Ishikawa (cell line): ENCODE data around the gene ARHGEF28.

Experiments
- CEBPB ChIP-seq: IDR thresholded peaks from 2 replicates; pipeline ENCODE4 v1.6.1; 2012
- CREB1 ChIP-seq: IDR thresholded peaks from 2 replicates; pipeline ENCODE4 v1.6.1; 2012; ENCODE audit warnings: low read depth
- EGR1 ChIP-seq: IDR thresholded peaks from 2 replicates; pipeline ENCODE4 v1.6.1; 2012
- EP300 ChIP-seq: IDR thresholded peaks from 2 replicates; pipeline ENCODE4 v1.6.1; 2012; ENCODE audit warnings: borderline replicate concordance
- FOXM1 ChIP-seq: IDR thresholded peaks from 2 replicates; pipeline ENCODE4 v1.6.1; 2012; ENCODE audit warnings: low read depth, borderline replicate concordance
- NFIC ChIP-seq: IDR thresholded peaks from 2 replicates; pipeline ENCODE4 v1.6.1; 2012
- RAD21 ChIP-seq: IDR thresholded peaks from 2 replicates; pipeline ENCODE4 v1.6.1; 2012; ENCODE audit warnings: low read depth
- TAF1 ChIP-seq: IDR thresholded peaks from 2 replicates; pipeline ENCODE4 v1.6.1; 2012; ENCODE audit warnings: low read depth, mild to moderate bottlenecking
- TCF12 ChIP-seq: IDR thresholded peaks from 2 replicates; pipeline ENCODE4 v1.6.1; 2012; ENCODE audit warnings: low read depth
- TEAD4 ChIP-seq: IDR thresholded peaks from 2 replicates; pipeline ENCODE4 v1.6.1; 2012
- YY1 ChIP-seq: IDR thresholded peaks from 2 replicates; pipeline ENCODE4 v1.6.1; 2012; ENCODE audit warnings: low read depth
- ZBTB7A ChIP-seq: IDR thresholded peaks from 2 replicates; pipeline ENCODE4 v1.6.1; 2012; ENCODE audit warnings: low read depth
- TF ChIP-seq, protein P1 (sequence below): IDR thresholded peaks from 2 replicates; pipeline ENCODE4 v1.6.1; 2012; ENCODE audit warnings: low read depth, mild to moderate bottlenecking
- TF ChIP-seq, protein P2 (sequence below): IDR thresholded peaks from 2 replicates; pipeline ENCODE4 v1.6.1; 2012
- TF ChIP-seq, protein P3 (sequence below): IDR thresholded peaks from 2 replicates; pipeline ENCODE4 v1.6.1; 2012

The ARHGEF28 gene

DNA sequence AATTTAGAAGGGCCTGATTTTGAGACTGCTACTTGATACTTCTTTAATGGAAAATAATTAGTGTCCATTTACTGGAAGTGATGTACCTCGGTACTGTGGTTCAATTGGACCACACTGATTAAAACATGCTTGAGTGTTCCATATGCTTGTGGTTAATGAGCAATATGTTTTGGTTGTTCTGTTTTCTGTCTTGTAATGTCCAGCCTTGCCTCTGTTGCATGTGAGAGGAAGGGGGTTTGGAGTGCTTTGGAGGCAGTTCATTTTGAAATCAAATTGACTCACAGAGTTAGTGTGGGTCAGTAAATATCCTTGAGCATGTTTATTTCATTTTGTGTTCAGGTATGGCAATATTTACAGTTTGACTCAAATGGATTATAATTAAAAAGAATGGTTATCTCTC, 334.4 kb downstream of the ARHGEF28 start:
- no peak for TF ChIP-seq RAD21
- TF ChIP-seq NFIC, result no peak
- no peak for TF ChIP-seq CEBPB

DNA sequence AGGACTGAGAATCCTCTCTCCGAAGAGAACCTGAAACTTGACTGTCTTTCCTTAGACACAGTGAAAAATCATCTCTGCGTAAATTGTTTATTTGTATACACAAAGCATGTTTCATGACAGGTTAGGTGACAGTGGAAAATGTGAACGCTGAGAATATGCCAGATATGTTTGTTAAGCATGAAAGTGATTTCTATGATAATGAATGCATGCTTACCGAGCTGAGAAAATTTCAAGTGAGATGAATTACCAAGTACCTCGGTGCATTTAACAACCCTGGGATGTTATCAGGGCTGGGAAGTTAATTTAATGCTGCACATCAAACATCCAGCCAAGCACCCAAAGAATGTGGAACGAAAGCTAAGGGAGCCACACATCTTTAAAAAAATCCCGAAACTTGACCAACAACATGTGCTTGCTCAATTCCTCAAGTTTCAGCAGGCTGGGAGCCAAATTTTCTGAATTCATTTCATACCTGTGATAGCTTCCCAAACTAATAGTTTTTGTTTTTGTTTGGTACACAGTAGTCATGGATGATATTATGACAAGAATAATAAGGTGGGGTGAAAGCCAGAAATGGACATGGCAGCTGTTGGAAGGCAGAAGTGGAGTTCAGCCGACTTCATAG, 336.9 kb downstream of the ARHGEF28 start:
- TF ChIP-seq TEAD4, result peak; percentile 30; the same call in 1 of the 2 replicates
- TF ChIP-seq, protein P1, sequence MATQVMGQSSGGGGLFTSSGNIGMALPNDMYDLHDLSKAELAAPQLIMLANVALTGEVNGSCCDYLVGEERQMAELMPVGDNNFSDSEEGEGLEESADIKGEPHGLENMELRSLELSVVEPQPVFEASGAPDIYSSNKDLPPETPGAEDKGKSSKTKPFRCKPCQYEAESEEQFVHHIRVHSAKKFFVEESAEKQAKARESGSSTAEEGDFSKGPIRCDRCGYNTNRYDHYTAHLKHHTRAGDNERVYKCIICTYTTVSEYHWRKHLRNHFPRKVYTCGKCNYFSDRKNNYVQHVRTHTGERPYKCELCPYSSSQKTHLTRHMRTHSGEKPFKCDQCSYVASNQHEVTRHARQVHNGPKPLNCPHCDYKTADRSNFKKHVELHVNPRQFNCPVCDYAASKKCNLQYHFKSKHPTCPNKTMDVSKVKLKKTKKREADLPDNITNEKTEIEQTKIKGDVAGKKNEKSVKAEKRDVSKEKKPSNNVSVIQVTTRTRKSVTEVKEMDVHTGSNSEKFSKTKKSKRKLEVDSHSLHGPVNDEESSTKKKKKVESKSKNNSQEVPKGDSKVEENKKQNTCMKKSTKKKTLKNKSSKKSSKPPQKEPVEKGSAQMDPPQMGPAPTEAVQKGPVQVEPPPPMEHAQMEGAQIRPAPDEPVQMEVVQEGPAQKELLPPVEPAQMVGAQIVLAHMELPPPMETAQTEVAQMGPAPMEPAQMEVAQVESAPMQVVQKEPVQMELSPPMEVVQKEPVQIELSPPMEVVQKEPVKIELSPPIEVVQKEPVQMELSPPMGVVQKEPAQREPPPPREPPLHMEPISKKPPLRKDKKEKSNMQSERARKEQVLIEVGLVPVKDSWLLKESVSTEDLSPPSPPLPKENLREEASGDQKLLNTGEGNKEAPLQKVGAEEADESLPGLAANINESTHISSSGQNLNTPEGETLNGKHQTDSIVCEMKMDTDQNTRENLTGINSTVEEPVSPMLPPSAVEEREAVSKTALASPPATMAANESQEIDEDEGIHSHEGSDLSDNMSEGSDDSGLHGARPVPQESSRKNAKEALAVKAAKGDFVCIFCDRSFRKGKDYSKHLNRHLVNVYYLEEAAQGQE, result no peak

DNA sequence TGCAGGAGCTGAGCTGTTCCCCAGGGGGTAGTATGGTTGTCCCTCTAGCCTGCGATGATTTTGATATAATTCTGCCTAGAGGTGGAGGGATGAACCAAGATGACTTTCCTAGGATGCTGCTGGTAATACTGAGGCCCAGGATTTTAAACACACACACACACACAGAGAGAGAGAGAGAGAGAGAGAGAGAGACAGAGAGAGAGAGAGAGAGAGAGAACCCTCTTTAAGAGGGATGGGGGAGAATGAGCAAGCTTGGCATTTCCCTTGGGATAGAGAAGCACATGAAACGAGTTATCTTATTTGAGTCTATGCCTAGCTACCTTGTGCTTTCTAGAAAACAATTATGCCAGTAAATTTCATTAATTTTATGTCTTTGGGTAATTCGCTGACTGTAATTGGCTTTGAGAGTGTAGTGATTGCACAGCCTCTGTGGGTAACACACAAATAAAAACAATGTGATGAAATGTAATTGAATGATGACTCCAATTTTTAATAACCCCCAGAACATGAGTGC, 338.4 kb downstream of the ARHGEF28 start:
- TF ChIP-seq, protein P2, sequence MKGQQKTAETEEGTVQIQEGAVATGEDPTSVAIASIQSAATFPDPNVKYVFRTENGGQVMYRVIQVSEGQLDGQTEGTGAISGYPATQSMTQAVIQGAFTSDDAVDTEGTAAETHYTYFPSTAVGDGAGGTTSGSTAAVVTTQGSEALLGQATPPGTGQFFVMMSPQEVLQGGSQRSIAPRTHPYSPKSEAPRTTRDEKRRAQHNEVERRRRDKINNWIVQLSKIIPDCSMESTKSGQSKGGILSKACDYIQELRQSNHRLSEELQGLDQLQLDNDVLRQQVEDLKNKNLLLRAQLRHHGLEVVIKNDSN, result no peak
- TF ChIP-seq EP300 (no peak), YY1 (no peak), CEBPB (no peak), TCF12 (no peak), ZBTB7A (no peak), TEAD4 (no peak), CREB1 (no peak), NFIC (no peak), EGR1 (no peak), TAF1 (no peak), FOXM1 (no peak), RAD21 (no peak)
- TF ChIP-seq, protein P1, result no peak
- TF ChIP-seq, protein P3, sequence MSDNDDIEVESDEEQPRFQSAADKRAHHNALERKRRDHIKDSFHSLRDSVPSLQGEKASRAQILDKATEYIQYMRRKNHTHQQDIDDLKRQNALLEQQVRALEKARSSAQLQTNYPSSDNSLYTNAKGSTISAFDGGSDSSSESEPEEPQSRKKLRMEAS, result no peak

DNA sequence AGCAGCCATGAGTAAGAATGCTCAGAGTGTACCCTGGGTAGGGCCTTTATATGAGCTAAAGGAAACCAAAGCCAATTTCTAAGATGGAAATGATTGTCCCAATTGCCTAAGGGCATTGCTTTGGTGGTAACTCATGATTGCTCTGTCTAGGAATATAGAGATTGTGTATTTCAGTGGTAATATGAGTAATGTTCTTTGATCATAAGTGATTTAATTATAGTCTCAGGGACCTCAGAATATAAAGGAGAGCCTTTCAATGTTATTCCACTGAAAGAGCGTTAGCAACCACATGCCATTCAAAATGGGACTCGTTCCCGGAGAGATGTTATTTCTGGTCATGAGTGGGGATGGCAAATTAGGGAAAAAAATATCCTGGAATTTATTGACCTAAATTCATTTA, 340.5 kb downstream of the ARHGEF28 start:
- no peak for TF ChIP-seq TEAD4

DNA sequence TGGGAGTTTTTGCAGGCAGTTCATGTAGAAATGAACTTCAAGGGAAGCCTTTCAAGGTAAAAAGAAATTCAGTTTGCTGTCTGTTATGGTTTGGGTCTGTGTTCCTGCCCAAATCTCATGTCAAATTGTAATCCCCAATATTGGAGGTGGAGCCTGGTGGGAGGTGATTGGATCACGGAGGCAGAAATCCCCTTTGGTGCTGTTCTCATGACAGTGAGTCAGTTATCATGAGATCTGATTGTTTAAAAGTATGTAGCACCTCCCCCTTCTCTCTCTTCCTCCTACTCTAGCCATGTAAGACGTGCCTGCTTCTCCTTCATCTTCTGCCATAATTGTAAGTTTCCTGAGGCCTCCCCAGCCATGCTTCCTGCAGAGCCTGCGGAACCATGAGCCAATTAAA, 341.4 kb downstream of the ARHGEF28 start:
- TF ChIP-seq CEBPB, result no peak
- TF ChIP-seq RAD21, result no peak
- TF ChIP-seq, protein P2, result no peak
- no peak for TF ChIP-seq YY1
- TF ChIP-seq, protein P3, result no peak
- TF ChIP-seq ZBTB7A, result no peak
- no peak for TF ChIP-seq FOXM1
- TF ChIP-seq, protein P1, result no peak
- no peak for TF ChIP-seq TEAD4
- no peak for TF ChIP-seq EP300
- no peak for TF ChIP-seq TAF1
- TF ChIP-seq CREB1, result no peak
- no peak for TF ChIP-seq NFIC
- TF ChIP-seq EGR1, result no peak
- TF ChIP-seq TCF12, result no peak
